Endothelial cell of umbilical vein (primary cell): ENCODE results near the gene RGS9. TPM values are rescaled to one million over a fixed set of nuclear protein-coding genes. Genes with fewer than 3 reads are reported as not detected.

Source experiments
- BruUV-seq: library from RNA; stranded (reverse); fragments of 400-500 nt; replicated peaks from 2 replicates; lab custom pipeline; 2021; lab: Mats Ljungman, UMichigan
- CTCF ChIA-PET: fragments of 300-600, 350-600 bp; sonication (Branson Sonifier 250); formaldehyde crosslinking; loops from one replicate; lab custom pipeline; 2021; ENCODE audit warnings: antibody characterized with exemption, inconsistent platforms; lab: Charles Lee
- POLR2A ChIA-PET: fragments of 300-600, 350-600 bp; sonication (Branson Sonifier 250); formaldehyde crosslinking; loops from one replicate; lab custom pipeline; 2021; ENCODE audit warnings: antibody characterized with exemption, inconsistent platforms; lab: Charles Lee
- DNase-seq: peaks from one replicate; pipeline ENCODE4 v3.0.0-alpha.2; 2011; ENCODE audit warnings: low read depth, low spot score
- FAIRE-seq: peaks from 2 replicates; lab custom pipeline; 2011; peaks lifted over from hg19 to GRCh38; lab: Jason Lieb, UNC
- H2AFZ ChIP-seq: 2 replicates; pipeline ENCODE4 v1.6.0; 2012; ENCODE audit warnings: low read depth, low read length, control low read depth, inconsistent platforms
- H3K27ac ChIP-seq: 2 replicates; pipeline ENCODE4 v1.5.1; 2011; ENCODE audit warnings: low read depth, mild to moderate bottlenecking, control low read depth, low read length, moderate library complexity; ENCODE audit not compliant: insufficient read depth
- H3K27me3 ChIP-seq, 2 experiments: 2 replicates each; pipeline versions ENCODE4 v1.6.0 to v1.6.1; 2011; ENCODE audit warnings: low read length in 2 of 2, mixed read lengths in 1 of 2; ENCODE audit not compliant: control insufficient read depth in 2 of 2, insufficient read depth in 2 of 2
- H3K36me3 ChIP-seq, 2 experiments: 2 replicates in 1 of 2; 3 replicates in 1 of 2; pipeline ENCODE4 v1.5.1; 2011; ENCODE audit warnings: low read length in 2 of 2, mild to moderate bottlenecking in 1 of 2, moderate library complexity in 1 of 2; ENCODE audit not compliant: control insufficient read depth in 2 of 2, insufficient read depth in 2 of 2; ENCODE audit errors: extremely low read depth in 1 of 2
- H3K4me1 ChIP-seq: 3 replicates; pipeline ENCODE4 v1.5.1; 2011; ENCODE audit warnings: mild to moderate bottlenecking, low read length; ENCODE audit not compliant: control insufficient read depth, insufficient read depth; ENCODE audit errors: extremely low read depth
- H3K4me2 ChIP-seq: 2 replicates; pipeline ENCODE4 v1.6.1; 2011; ENCODE audit warnings: low read length, control low read depth, mixed read lengths; ENCODE audit not compliant: insufficient read depth
- H3K4me3 ChIP-seq, 3 experiments: fragments of 200-600 bp in 1 of 3; sonication (generic), shearing (Covaris generic) in 1 of 3; replicated peaks in 1 of 3; 2 replicates each; pipeline ENCODE4 v1.5.1; 2011 to 2016; ENCODE audit warnings: control low read depth in 3 of 3, low read length in 3 of 3, mild to moderate bottlenecking in 2 of 3, inconsistent platforms in 1 of 3, low read depth in 1 of 3, moderate library complexity in 1 of 3; ENCODE audit not compliant: insufficient read depth in 1 of 3
- H3K79me2 ChIP-seq: 2 replicates; pipeline ENCODE4 v1.6.0; 2012; ENCODE audit warnings: low read length, inconsistent platforms; ENCODE audit not compliant: control insufficient read depth, insufficient read depth
- H3K9ac ChIP-seq: replicated peaks from 2 replicates; pipeline ENCODE3; 2011; ENCODE audit warnings: low read length, control low read depth; ENCODE audit not compliant: insufficient read depth; ENCODE audit errors: extremely low read depth
- H3K9me1 ChIP-seq: replicated peaks from 3 replicates; pipeline ENCODE4 v1.6.0; 2011; ENCODE audit warnings: mild to moderate bottlenecking, low read length; ENCODE audit not compliant: control insufficient read depth, insufficient read depth; ENCODE audit errors: extremely low read depth
- H3K9me3 ChIP-seq: replicated peaks from 2 replicates; pipeline ENCODE4 v1.5.1; 2012; ENCODE audit warnings: low read length, inconsistent platforms; ENCODE audit not compliant: control insufficient read depth, insufficient read depth
- H4K20me1 ChIP-seq: replicated peaks from 2 replicates; pipeline ENCODE3; 2011; ENCODE audit warnings: mild to moderate bottlenecking, low read length; ENCODE audit not compliant: control insufficient read depth, insufficient read depth; ENCODE audit errors: extremely low read depth
- FOS ChIP-seq: IDR thresholded peaks from 2 replicates; pipeline ENCODE4 v1.6.1; 2011; ENCODE audit warnings: mild to moderate bottlenecking, low read length, moderate library complexity, borderline replicate concordance; ENCODE audit not compliant: insufficient read depth
- GATA2 ChIP-seq: IDR thresholded peaks from 2 replicates; pipeline ENCODE4 v1.7.0; 2011; ENCODE audit warnings: low read depth, mild to moderate bottlenecking, moderate library complexity, mixed read lengths, low read length; ENCODE audit not compliant: insufficient read length, insufficient read depth
- JUN ChIP-seq: IDR thresholded peaks from 2 replicates; pipeline ENCODE4 v1.6.1; 2011; ENCODE audit warnings: borderline replicate concordance, low read depth; ENCODE audit not compliant: insufficient read length, insufficient read depth
- dilution Hi-C: fragments of 300-500 bp; cut with MboI; formaldehyde crosslinking; loops from one replicate; pipeline ENCODE4 v1.15.0; 2019; ENCODE audit warnings: low sequenced_read_pairs; ENCODE audit not compliant: extremely low pct_ligation_motif_present
- intact Hi-C: fragments of 100-400 bp; cut with micrococcal nuclease; formaldehyde crosslinking; loops from one replicate; pipeline ENCODE4 v1.10.0; 2022
- polyA plus RNA-seq, 4 experiments: library from polyadenylated mRNA; depleted of rRNA in 3 of 4; stranded (reverse) in 3 of 4; unstranded in 1 of 4; fragments of >200 nt; gene quantifications; 2 replicates each; pipeline versions ENCODE4 v1.2.1 to v1.2.3, GENCODE V29; 2011 to 2012; ENCODE audit warnings: missing spikeins in 1 of 4
- total RNA-seq: library from RNA; stranded (reverse); gene quantifications from 2 replicates; pipeline ENCODE4 v1.2.3, GENCODE V29; 2021
- TF ChIP-seq, protein P1 (sequence below), 2 donors: IDR thresholded peaks; 1 replicate in 1 of 2; 2 replicates in 1 of 2; pipeline ENCODE4 v1.5.1; 2011; ENCODE audit warnings: low read length in 2 of 2, mild to moderate bottlenecking in 2 of 2, moderate library complexity in 2 of 2, control low read depth in 1 of 2, inconsistent platforms in 1 of 2, low read depth in 1 of 2; ENCODE audit not compliant: insufficient read depth in 1 of 2; ENCODE audit errors: extremely low read depth in 1 of 2

The RGS9 gene
- total and polyA plus RNA-seq, 2 donors (not counting 3 experiments of a cell fraction or from before 2014, with no cell fraction given), result 0.61 to 1.4 TPM

DNA sequence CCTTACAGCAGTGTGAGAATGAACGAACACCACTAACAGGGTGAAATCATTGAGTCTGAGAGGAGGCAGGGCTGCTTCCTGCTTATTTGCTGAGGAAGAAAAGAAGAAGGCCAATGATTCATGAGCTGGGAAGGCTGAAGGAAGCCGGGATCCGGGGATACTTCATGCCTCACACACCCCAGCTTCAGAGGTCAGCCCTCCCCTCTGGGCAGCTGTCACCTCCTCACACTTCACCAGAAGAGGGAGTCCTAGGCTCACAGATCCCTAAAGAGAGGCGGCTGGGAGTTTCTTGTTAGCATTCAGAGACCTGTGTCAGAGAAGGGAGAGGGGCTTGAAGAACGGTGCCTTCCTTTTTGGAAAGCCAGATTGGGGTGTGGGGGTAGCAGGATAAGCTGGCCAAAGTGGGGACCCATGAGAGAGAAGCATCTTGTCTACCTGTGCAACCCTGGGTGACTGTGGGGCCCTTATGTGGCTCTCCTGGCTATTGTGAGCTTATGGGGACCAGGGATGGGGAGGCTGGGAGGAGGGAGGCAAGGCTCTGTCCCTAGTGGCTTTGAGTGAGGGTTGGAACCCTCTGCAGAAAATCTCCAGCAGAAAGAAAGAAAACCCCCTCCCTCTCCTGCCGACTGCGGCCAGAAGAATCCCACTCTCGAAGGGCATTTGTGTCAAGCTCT lies 94.6 kb downstream of the RGS9 start:
- TF ChIP-seq JUN (no peak), GATA2 (no peak), FOS (peak; percentile 18)
- TF ChIP-seq, protein P1, sequence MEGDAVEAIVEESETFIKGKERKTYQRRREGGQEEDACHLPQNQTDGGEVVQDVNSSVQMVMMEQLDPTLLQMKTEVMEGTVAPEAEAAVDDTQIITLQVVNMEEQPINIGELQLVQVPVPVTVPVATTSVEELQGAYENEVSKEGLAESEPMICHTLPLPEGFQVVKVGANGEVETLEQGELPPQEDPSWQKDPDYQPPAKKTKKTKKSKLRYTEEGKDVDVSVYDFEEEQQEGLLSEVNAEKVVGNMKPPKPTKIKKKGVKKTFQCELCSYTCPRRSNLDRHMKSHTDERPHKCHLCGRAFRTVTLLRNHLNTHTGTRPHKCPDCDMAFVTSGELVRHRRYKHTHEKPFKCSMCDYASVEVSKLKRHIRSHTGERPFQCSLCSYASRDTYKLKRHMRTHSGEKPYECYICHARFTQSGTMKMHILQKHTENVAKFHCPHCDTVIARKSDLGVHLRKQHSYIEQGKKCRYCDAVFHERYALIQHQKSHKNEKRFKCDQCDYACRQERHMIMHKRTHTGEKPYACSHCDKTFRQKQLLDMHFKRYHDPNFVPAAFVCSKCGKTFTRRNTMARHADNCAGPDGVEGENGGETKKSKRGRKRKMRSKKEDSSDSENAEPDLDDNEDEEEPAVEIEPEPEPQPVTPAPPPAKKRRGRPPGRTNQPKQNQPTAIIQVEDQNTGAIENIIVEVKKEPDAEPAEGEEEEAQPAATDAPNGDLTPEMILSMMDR (IDR thresholded peaks at IDR 0.05; ENCODE audit: extremely low read depth in 1 of 2, insufficient read depth in 1 of 2, low read depth in 1 of 2, low read length in 2 of 2), result peak; percentile 80 to 82
- H3K9me1 ChIP-seq, result no peaks in the 10 kb centered on the region
- no peak overlapping the region for H3K9ac ChIP-seq
- BruUV-seq, result no TSS peak
- dilution Hi-C loops (no loop called here), intact Hi-C loops (loop anchor here (1.0 to 10.0 kb wide), 8 partner anchors 47 to 1673 kb away; partner anchors contain the start of gene AXIN2)
- CTCF ChIA-PET, result interaction anchor here (0.6 to 4.4 kb wide), 44 partner anchors 10 to 1674 kb away, joined by 3 to 108 read pairs (median 4); no protein-coding TSS in a partner anchor
- peak; percentile 72 for DNase-seq
- no peak overlapping the region for H3K4me2 ChIP-seq
- H3K27ac ChIP-seq, result no peak overlapping the region
- no peaks in the 10 kb centered on the region for H3K79me2 ChIP-seq
- H3K9me3 ChIP-seq, result no peaks in the 10 kb centered on the region
- H2AFZ ChIP-seq, result no peak overlapping the region
- no peak overlapping the region for H3K4me3 ChIP-seq
- H3K36me3 ChIP-seq, result no peaks in the 10 kb centered on the region
- POLR2A ChIA-PET, result no interaction called here
- peak; percentile 85 for FAIRE-seq
- H3K27me3 ChIP-seq, result peaks cover 8 to 10% of the 10 kb centered on the region in 2 experiments
- H4K20me1 ChIP-seq, result no peaks in the 10 kb centered on the region
- H3K4me1 ChIP-seq, result peaks cover 13% of the 10 kb centered on the region
